GM12878 (cell line): ENCODE data around the gene PRR16. TPM values are rescaled to one million over a fixed set of nuclear protein-coding genes. Genes with fewer than 3 reads are reported as not detected.

Experiments used
- ATAC-seq: fragments of 200-7000 bp; cut with Tn5 transposase; 3 replicates; pipeline ENCODE4 v1.9.1; 2020; ENCODE audit warnings: mild to moderate bottlenecking, moderate library complexity
- BruUV-seq: library from RNA; stranded (reverse); fragments of 400-500 nt; replicated peaks from 2 replicates; lab custom pipeline; 2021; lab: Mats Ljungman, UMichigan
- CTCF ChIA-PET: fragments of 300-600 bp; sonication (Branson Sonifier 250); formaldehyde crosslinking; extraction: SDS; loops from one replicate; lab custom pipeline; 2021; ENCODE audit warnings: inconsistent platforms; lab: Yijun Ruan, JAX
- POLR2A ChIA-PET: fragments of 350-600 bp; formaldehyde crosslinking; extraction: SDS; loops from one replicate; lab custom pipeline; 2021; ENCODE audit warnings: inconsistent platforms; lab: Charles Lee
- RAD21 ChIA-PET: fragments of 300-600 bp; sonication (Branson Sonifier 250); formaldehyde crosslinking; loops from one replicate; lab custom pipeline; 2023; ENCODE audit warnings: antibody characterized with exemption; ENCODE audit not compliant: unreplicated experiment; lab: Charles Lee
- SMC1A ChIA-PET: fragments of 300-600 bp; sonication (Branson Sonifier 250); formaldehyde crosslinking; loops from one replicate; lab custom pipeline; 2023; ENCODE audit not compliant: unreplicated experiment, uncharacterized antibody; lab: Charles Lee
- DNase-seq: peaks from one replicate; pipeline ENCODE4 v3.0.0-alpha.2; 2011; ENCODE audit warnings: low read depth, low spot score
- FAIRE-seq: peaks from 3 replicates; lab custom pipeline; 2011; peaks lifted over from hg19 to GRCh38; lab: Jason Lieb, UNC
- H2AFZ ChIP-seq: 2 replicates; pipeline ENCODE4 v1.6.0; 2011; ENCODE audit warnings: low read depth, low read length, control low read depth; ENCODE audit not compliant: control insufficient read depth
- H3K27ac ChIP-seq: 2 replicates; pipeline ENCODE4 v1.5.1; 2011; ENCODE audit warnings: control low read depth; ENCODE audit not compliant: control insufficient read depth, insufficient read depth
- H3K27me3 ChIP-seq, 2 experiments: replicated peaks in 1 of 2; 2 replicates each; pipeline versions ENCODE4 v1.6.0 to v1.6.1; 2011; ENCODE audit warnings: low read length in 1 of 2; ENCODE audit not compliant: control insufficient read depth in 2 of 2, insufficient read depth in 2 of 2
- H3K36me3 ChIP-seq, 2 experiments: 2 replicates each; pipeline ENCODE4 v1.5.1; 2011; ENCODE audit warnings: low read length in 1 of 2; ENCODE audit not compliant: control insufficient read depth in 2 of 2, insufficient read depth in 2 of 2
- H3K4me1 ChIP-seq: 2 replicates; pipeline ENCODE4 v1.6.1; 2011; ENCODE audit warnings: mild to moderate bottlenecking, low read length, moderate library complexity, mixed read lengths; ENCODE audit not compliant: control insufficient read depth, insufficient read depth
- H3K4me2 ChIP-seq: 2 replicates; pipeline ENCODE4 v1.6.0; 2011; ENCODE audit warnings: control low read depth; ENCODE audit not compliant: control insufficient read depth, insufficient read depth
- H3K4me3 ChIP-seq: fragments of 200-600 bp; sonication (generic); 2 replicates; pipeline ENCODE4 v1.5.1; 2016
- H3K79me2 ChIP-seq: 2 replicates; pipeline ENCODE4 v1.6.0; 2011; ENCODE audit warnings: low read length; ENCODE audit not compliant: control insufficient read depth, insufficient read depth
- H3K9ac ChIP-seq: 2 replicates; pipeline ENCODE4 v1.8.0; 2011; ENCODE audit warnings: low read length, control low read depth, mixed read lengths; ENCODE audit not compliant: control insufficient read depth, insufficient read depth
- H3K9me3 ChIP-seq: replicated peaks from 3 replicates; pipeline ENCODE4 v1.5.1; 2011; ENCODE audit warnings: mild to moderate bottlenecking, low read length; ENCODE audit not compliant: control insufficient read depth, insufficient read depth
- H4K20me1 ChIP-seq: 2 replicates; pipeline ENCODE4 v1.6.0; 2011; ENCODE audit not compliant: control insufficient read depth, insufficient read depth
- ATF7 ChIP-seq: fragments of 450-650 bp; IDR thresholded peaks from 2 replicates; pipeline ENCODE4 v1.6.1; 2016; ENCODE audit warnings: low read depth, mild to moderate bottlenecking
- CBX3 ChIP-seq: fragments of 200-600 bp; sonication (generic); IDR thresholded peaks from 2 replicates; pipeline ENCODE4 v1.6.1; 2016; ENCODE audit warnings: low read depth, borderline replicate concordance
- CREM ChIP-seq: IDR thresholded peaks from 2 replicates; pipeline ENCODE4 v1.6.1; 2014; ENCODE audit warnings: antibody characterized with exemption, low read depth
- EED ChIP-seq: sonication (generic); IDR thresholded peaks from 2 replicates; pipeline ENCODE4 v1.6.1; 2016; ENCODE audit warnings: antibody characterized with exemption, low read depth
- EP300 ChIP-seq, 2 experiments: fragments of 150-350 bp in 1 of 2; IDR thresholded peaks; 2 replicates each; pipeline ENCODE4 v1.6.1; 2011 to 2012; ENCODE audit warnings: low read depth in 2 of 2, low read length in 2 of 2, borderline replicate concordance in 1 of 2, improper control_type of control experiment in 1 of 2, inconsistent platforms in 1 of 2; ENCODE audit not compliant: control insufficient read depth in 1 of 2
- HCFC1 ChIP-seq: fragments of 150-350 bp; IDR thresholded peaks from 2 replicates; pipeline ENCODE4 v1.6.1; 2014; ENCODE audit warnings: low read length
- HDAC6 ChIP-seq: fragments of 200-600 bp; sonication (generic); IDR thresholded peaks from one replicate; pipeline ENCODE4 v1.8.0; 2017; ENCODE audit warnings: antibody characterized with exemption; ENCODE audit not compliant: unreplicated experiment
- NR2F1 ChIP-seq: fragments of 450-650 bp; conservative IDR thresholded peaks from 2 replicates; pipeline ENCODE4 v1.6.1; 2017; ENCODE audit warnings: mild to moderate bottlenecking
- PML ChIP-seq: IDR thresholded peaks from 2 replicates; pipeline ENCODE4 v1.6.1; 2012; ENCODE audit warnings: low read length, inconsistent platforms
- POLR2AphosphoS2 ChIP-seq: IDR thresholded peaks from 2 replicates; pipeline ENCODE4 v1.6.1; 2011; ENCODE audit warnings: low read depth, mild to moderate bottlenecking, low read length, improper control_type of control experiment, moderate library complexity
- RELA ChIP-seq: fragments of 450-650 bp; IDR thresholded peaks from 2 replicates; pipeline ENCODE4 v1.8.0; 2014; ENCODE audit warnings: borderline replicate concordance; ENCODE audit not compliant: partially characterized antibody
- SMARCA5 ChIP-seq: fragments of 450-650 bp; IDR thresholded peaks from 2 replicates; pipeline ENCODE4 v1.6.1; 2017; ENCODE audit warnings: mild to moderate bottlenecking
- SPI1 ChIP-seq: IDR thresholded peaks from 2 replicates; pipeline ENCODE4 v1.6.1; 2011; ENCODE audit warnings: low read depth, mild to moderate bottlenecking, low read length, moderate library complexity, borderline replicate concordance; ENCODE audit not compliant: insufficient read depth
- SUZ12 ChIP-seq: fragments of 200-600 bp; sonication (generic); IDR thresholded peaks from one replicate; pipeline ENCODE4 v1.6.1; 2018; ENCODE audit warnings: antibody characterized with exemption, mild to moderate bottlenecking; ENCODE audit not compliant: unreplicated experiment
- WGBS: methylation state at CpG from one replicate; pipeline ENCODE4 v1.1.6; 2016; ENCODE audit warnings: low lambda C conversion rate; ENCODE audit not compliant: insufficient replicate concordance, insufficient coverage; ENCODE audit errors: missing lambda C conversion rate; 5-methylcytosine and 5-hydroxymethylcytosine counted together
- in situ Hi-C: fragments of 300-500 bp; cut with MboI; formaldehyde crosslinking; loops from 9 replicates; pipeline ENCODE4 v1.14.3; 2018; ENCODE audit warnings: mixed read lengths
- intact Hi-C: fragments of 100-400 bp; cut with micrococcal nuclease; formaldehyde crosslinking; loops from one replicate; pipeline ENCODE4 v1.14.2; 2022; ENCODE audit not compliant: unreplicated experiment
- polyA plus RNA-seq, 11 experiments: library from polyadenylated mRNA; depleted of rRNA in 4 of 11; unstranded in 6 of 11; stranded (reverse) in 5 of 11; fragments of >200 nt; fragmentation: Nextera tagmentation in 4 of 11; fragmentation: Illumina TruSeq in 1 of 11; extraction: Ambion mirVana in 4 of 11; extraction: Trizol in 1 of 11; gene quantifications; 1 replicate in 1 of 11; 2 replicates in 10 of 11; pipeline versions ENCODE4 v1.2.1 to v1.2.3, GENCODE V29; 2011 to 2016; ENCODE audit warnings: inconsistent platforms in 2 of 11, missing spikeins in 2 of 11, low read depth in 1 of 11
- total RNA-seq, 4 experiments: library from RNA; depleted of rRNA in 3 of 4; stranded (reverse); fragments of >200 nt in 3 of 4; fragmentation: Illumina TruSeq in 1 of 4; extraction: Trizol in 1 of 4; gene quantifications; 2 replicates each; pipeline versions ENCODE4 v1.2.1 to v1.2.3, GENCODE V29; 2013 to 2021
- TF ChIP-seq, protein P1 (sequence below): IDR thresholded peaks from 2 replicates; pipeline ENCODE4 v1.6.1; 2011; ENCODE audit warnings: low read depth, mild to moderate bottlenecking, low read length, moderate library complexity, borderline replicate concordance; ENCODE audit errors: extremely low read depth
- TF ChIP-seq, protein P2 (sequence below): fragments of 450-650 bp; IDR thresholded peaks from 2 replicates; pipeline ENCODE4 v1.6.1; 2018; ENCODE audit warnings: mild to moderate bottlenecking, low read depth, moderate library complexity; ENCODE audit not compliant: partially characterized antibody

Gene PRR16
- total and polyA plus RNA-seq, 10 of the 15 experiments (the other 5 are each of a cell fraction or from before 2014, with no cell fraction given) = not detected

DNA sequence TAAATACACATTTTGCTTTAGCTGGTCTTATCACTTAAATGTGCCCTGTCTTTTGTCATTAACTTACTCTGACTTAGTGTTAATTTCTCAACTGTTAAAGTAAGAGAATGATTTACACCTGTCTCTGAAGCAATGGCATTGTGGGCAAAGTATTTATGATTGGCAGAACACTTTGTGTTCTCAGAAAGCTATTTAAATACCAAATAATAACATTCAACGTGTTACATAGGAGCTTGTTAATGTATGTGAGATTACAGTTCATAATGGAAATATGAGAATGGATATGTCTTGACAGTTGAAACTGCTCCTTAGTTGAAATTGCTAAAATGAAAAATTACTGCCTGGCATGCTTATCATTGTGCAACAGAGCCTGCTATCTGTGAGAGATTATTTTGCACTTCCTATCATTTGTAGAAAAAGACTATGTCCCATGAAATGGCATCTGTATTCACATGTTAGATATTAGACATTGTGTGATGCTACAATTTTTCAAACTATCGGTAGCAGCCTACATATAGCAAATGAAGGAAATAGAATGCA, 46.1 kb downstream of the PRR16 start:
- H2AFZ ChIP-seq = no peak overlapping the region
- BruUV-seq = no TSS peak
- H3K4me3 ChIP-seq = no peak overlapping the region
- no peak overlapping the region for H3K4me2 ChIP-seq
- DNase-seq (no peak), ATAC-seq (no peak), FAIRE-seq (no peak)
- no peak for TF ChIP-seq PML
- no peak for TF ChIP-seq EP300 (IDR thresholded peaks at IDR 0.05; ENCODE audit: borderline replicate concordance in 1 of 2, control insufficient read depth in 1 of 2, low read depth in 2 of 2, low read length in 2 of 2)
- no peak for TF ChIP-seq SUZ12
- no peak for TF ChIP-seq CREM
- TF ChIP-seq RELA = no peak
- no peak for TF ChIP-seq EED
- TF ChIP-seq SPI1 = no peak
- RAD21 ChIA-PET = no interaction called here
- no peaks in the 10 kb centered on the region for H3K79me2 ChIP-seq
- H3K27ac ChIP-seq = no peak overlapping the region
- WGBS = 50% methylated on average over 2 of the region's 2 CpGs
- in situ Hi-C loops = no loop called here
- no peak overlapping the region for H3K9ac ChIP-seq
- CTCF ChIA-PET = interaction anchor here (0.6 kb wide), 1 partner anchor 65 kb away, joined by 4 read pairs; no protein-coding TSS in a partner anchor
- H3K4me1 ChIP-seq = no peaks in the 10 kb centered on the region
- H3K36me3 ChIP-seq = no peaks in the 10 kb centered on the region
- no peaks in the 10 kb centered on the region for H4K20me1 ChIP-seq
- POLR2A ChIA-PET = no interaction called here
- SMC1A ChIA-PET = no interaction called here
- intact Hi-C loops = no loop called here
- H3K9me3 ChIP-seq = no peaks in the 10 kb centered on the region
- H3K27me3 ChIP-seq = no peaks in the 10 kb centered on the region

DNA sequence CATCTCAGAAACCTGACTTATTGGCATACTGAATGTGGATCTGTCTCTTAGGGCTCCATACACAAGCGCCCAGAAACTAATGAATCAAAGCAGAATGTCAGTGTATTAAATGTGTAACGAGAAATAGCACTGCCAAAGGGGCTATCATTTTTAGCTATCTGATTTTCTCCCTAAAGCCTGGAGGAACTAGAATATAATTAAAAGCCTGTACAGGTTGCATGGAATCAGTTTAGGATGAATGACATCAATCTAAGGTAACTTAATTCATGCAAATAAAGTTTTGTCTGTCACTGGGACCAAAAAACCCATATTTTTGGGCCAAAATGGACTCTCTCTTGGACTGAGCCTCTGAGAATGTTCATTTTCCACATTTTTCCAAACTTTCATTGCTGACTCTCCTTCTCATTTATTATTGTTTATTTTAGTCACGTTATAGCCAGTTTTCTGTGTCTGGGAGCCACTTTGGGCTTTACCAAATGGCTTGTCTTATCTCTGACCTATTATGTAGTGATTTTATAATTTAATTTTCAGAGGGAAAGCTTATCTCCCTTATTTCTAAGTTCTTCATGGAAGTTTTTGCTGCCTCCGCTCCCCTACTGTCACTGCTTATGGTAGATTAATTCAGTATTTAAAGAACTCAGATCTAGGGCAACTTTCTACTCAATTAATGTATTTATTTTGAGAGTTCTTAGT, 47.0 kb downstream of the PRR16 start:
- Histone ChIP-seq H3K36me3 (no peaks in the 10 kb centered on the region), H3K9ac (no peak overlapping the region), H3K4me2 (no peak overlapping the region), H2AFZ (no peak overlapping the region), H4K20me1 (no peaks in the 10 kb centered on the region), H3K4me1 (no peaks in the 10 kb centered on the region), H3K27ac (no peak overlapping the region), H3K4me3 (no peak overlapping the region), H3K27me3 (no peaks in the 10 kb centered on the region), H3K9me3 (no peaks in the 10 kb centered on the region), H3K79me2 (no peaks in the 10 kb centered on the region)
- no TSS peak for BruUV-seq
- in situ Hi-C loops = no loop called here
- POLR2A ChIA-PET = no interaction called here
- no peak for DNase-seq
- intact Hi-C loops = no loop called here
- WGBS = 3% methylated on average over 4 of the region's 4 CpGs
- RAD21 ChIA-PET = no interaction called here
- FAIRE-seq = no peak
- SMC1A ChIA-PET = no interaction called here
- CTCF ChIA-PET = no interaction called here
- no peak for ATAC-seq
- no peak for TF ChIP-seq POLR2AphosphoS2
- TF ChIP-seq, protein P1, sequence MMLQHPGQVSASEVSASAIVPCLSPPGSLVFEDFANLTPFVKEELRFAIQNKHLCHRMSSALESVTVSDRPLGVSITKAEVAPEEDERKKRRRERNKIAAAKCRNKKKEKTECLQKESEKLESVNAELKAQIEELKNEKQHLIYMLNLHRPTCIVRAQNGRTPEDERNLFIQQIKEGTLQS = no peak
- TF ChIP-seq CBX3 = no peak
- TF ChIP-seq, protein P2, sequence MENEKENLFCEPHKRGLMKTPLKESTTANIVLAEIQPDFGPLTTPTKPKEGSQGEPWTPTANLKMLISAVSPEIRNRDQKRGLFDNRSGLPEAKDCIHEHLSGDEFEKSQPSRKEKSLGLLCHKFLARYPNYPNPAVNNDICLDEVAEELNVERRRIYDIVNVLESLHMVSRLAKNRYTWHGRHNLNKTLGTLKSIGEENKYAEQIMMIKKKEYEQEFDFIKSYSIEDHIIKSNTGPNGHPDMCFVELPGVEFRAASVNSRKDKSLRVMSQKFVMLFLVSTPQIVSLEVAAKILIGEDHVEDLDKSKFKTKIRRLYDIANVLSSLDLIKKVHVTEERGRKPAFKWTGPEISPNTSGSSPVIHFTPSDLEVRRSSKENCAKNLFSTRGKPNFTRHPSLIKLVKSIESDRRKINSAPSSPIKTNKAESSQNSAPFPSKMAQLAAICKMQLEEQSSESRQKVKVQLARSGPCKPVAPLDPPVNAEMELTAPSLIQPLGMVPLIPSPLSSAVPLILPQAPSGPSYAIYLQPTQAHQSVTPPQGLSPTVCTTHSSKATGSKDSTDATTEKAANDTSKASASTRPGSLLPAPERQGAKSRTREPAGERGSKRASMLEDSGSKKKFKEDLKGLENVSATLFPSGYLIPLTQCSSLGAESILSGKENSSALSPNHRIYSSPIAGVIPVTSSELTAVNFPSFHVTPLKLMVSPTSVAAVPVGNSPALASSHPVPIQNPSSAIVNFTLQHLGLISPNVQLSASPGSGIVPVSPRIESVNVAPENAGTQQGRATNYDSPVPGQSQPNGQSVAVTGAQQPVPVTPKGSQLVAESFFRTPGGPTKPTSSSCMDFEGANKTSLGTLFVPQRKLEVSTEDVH = no peak
- TF ChIP-seq NR2F1 = no peak
- no peak for TF ChIP-seq SMARCA5
- no peak for TF ChIP-seq HCFC1
- TF ChIP-seq ATF7 = no peak
- no peak for TF ChIP-seq HDAC6
